Measurements from ENCODE around the gene TMPRSS11B. TPM values are rescaled to one million over a fixed set of nuclear protein-coding genes. Genes with fewer than 3 reads are reported as not detected.

Gene TMPRSS11B
- polyA plus RNA-seq, 3 donors = not detected

DNA sequence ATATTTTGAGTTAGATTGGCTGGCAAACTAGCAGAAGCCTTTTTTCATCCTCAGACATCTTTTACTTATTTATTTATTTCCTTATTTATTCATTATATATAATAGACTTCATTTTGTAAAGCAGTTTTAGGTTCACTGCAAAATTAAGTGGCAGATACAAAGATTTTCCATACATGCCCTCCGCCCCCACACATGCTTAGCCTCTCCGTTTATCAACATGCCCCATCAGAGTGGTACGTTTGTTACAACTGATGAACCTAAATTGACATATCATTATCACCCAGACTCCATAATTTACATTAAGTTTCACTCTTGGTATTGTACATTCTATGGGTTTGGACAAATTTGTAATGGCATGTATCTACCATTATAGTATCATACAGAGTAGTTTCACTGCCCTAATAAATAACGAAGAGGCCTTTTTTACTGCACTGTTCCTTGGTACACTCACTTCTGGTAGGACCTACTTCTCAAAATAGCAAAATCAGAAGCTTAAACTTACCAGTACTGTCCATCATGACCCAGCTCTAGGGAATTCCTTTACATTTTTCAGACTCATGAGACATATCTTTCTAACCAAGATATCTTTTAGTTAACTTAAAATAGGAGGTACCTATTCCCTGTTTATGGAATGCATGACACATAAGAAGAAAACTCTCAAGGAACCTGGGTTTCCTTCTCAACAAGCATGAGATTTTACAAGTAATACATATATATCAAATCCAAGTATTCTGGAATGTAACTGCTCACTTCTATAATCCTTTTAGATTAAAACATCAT, 4.8 kb upstream of the TMPRSS11B start:
- H3K27ac Mint-ChIP-seq = no peak overlapping the region
- peaks cover 0 to 2% (median 0%) of the 10 kb centered on the region in 7 donors for H3K9me3 Mint-ChIP-seq
- peaks cover 0 to 7% (median 0%) of the 10 kb centered on the region in 3 donors for H3K27me3 Mint-ChIP-seq (ENCODE audit: low read depth in 3 of 3)
- no peaks in the 10 kb centered on the region for H3K4me1 Mint-ChIP-seq
- Histone ChIP-seq H3K4me3 (replicated peaks in 1 of 3; ENCODE audit: low read depth in 2 of 3, low read length in 3 of 3) (no peak overlapping the region), H3K9ac (ENCODE audit: insufficient read depth, low read length, poor library complexity, severe bottlenecking) (no peak overlapping the region), H3K4me2 (replicated peaks; ENCODE audit: extremely low read depth, low read length, poor library complexity, severe bottlenecking) (no peak overlapping the region), H3K36me3 (replicated peaks in 1 of 2; ENCODE audit: control insufficient read depth in 1 of 2, insufficient read depth in 2 of 2, low read length in 2 of 2) (no peaks in the 10 kb centered on the region), H2AFZ (ENCODE audit: insufficient read depth, low read depth, low read length, poor library complexity, severe bottlenecking) (no peak overlapping the region), H3K27me3 (ENCODE audit: control insufficient read depth in 2 of 2, insufficient read depth in 2 of 2, low read length in 2 of 2) (no peaks in the 10 kb centered on the region), H3K27ac (ENCODE audit: low read depth in 1 of 2, low read length in 2 of 2) (no peak overlapping the region), H3K79me2 (ENCODE audit: insufficient read depth, low read length) (no peaks in the 10 kb centered on the region), H3K4me1 (ENCODE audit: control insufficient read depth in 1 of 2, insufficient read depth in 2 of 2, low read length in 2 of 2) (no peaks in the 10 kb centered on the region), H3K9me3 (replicated peaks in 1 of 2; ENCODE audit: control insufficient read depth in 1 of 2, insufficient read depth in 1 of 2, low read length in 2 of 2) (no peaks in the 10 kb centered on the region), H4K20me1 (ENCODE audit: insufficient read depth, low read length) (no peaks in the 10 kb centered on the region)
- no peaks in the 10 kb centered on the region for H3K36me3 Mint-ChIP-seq
- no peak for DNase-seq
- no peak overlapping the region for H3K4me3 Mint-ChIP-seq
- intact Hi-C loops (cut with micrococcal nuclease) = no loop called here
- WGBS (ENCODE audit: insufficient coverage) = no CpG with 5 or more reads among the region's 4 CpGs
- TF ChIP-seq, protein P1, sequence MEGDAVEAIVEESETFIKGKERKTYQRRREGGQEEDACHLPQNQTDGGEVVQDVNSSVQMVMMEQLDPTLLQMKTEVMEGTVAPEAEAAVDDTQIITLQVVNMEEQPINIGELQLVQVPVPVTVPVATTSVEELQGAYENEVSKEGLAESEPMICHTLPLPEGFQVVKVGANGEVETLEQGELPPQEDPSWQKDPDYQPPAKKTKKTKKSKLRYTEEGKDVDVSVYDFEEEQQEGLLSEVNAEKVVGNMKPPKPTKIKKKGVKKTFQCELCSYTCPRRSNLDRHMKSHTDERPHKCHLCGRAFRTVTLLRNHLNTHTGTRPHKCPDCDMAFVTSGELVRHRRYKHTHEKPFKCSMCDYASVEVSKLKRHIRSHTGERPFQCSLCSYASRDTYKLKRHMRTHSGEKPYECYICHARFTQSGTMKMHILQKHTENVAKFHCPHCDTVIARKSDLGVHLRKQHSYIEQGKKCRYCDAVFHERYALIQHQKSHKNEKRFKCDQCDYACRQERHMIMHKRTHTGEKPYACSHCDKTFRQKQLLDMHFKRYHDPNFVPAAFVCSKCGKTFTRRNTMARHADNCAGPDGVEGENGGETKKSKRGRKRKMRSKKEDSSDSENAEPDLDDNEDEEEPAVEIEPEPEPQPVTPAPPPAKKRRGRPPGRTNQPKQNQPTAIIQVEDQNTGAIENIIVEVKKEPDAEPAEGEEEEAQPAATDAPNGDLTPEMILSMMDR (IDR thresholded peaks at IDR 0.05) = no peak

DNA sequence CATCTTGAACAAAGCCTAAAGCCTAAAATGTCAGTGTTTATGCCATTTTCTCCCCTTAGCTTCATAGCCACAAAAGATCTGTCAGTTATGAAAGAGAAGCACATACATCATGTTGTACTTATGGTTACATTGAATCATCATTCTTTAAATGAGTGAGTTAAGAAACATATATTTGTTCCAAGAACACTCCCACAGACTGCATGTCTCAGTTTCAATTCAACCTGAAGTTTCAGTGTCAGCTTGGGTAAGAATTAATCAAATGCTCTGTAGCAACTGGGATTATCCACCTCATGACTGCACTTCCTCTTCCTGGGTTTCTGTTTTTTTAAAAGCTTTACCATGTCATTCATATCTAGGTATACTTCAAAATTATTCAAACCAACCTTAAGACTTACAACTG, 3.9 kb upstream of the TMPRSS11B start:
- Mint-ChIP-seq H3K9me3 (peaks cover 0 to 2% (median 0%) of the 10 kb centered on the region in 7 donors), H3K27ac (no peak overlapping the region), H3K4me1 (no peaks in the 10 kb centered on the region), H3K36me3 (no peaks in the 10 kb centered on the region), H3K27me3 (ENCODE audit: low read depth in 3 of 3) (peaks cover 0 to 4% (median 0%) of the 10 kb centered on the region in 3 donors), H3K4me3 (no peak overlapping the region)
- Histone ChIP-seq H3K9ac (ENCODE audit: insufficient read depth, low read length, poor library complexity, severe bottlenecking) (no peak overlapping the region), H3K27me3 (ENCODE audit: control insufficient read depth in 2 of 2, insufficient read depth in 2 of 2, low read length in 2 of 2) (no peaks in the 10 kb centered on the region), H2AFZ (ENCODE audit: insufficient read depth, low read depth, low read length, poor library complexity, severe bottlenecking) (no peak overlapping the region), H4K20me1 (ENCODE audit: insufficient read depth, low read length) (no peaks in the 10 kb centered on the region), H3K4me2 (replicated peaks; ENCODE audit: extremely low read depth, low read length, poor library complexity, severe bottlenecking) (no peak overlapping the region), H3K27ac (ENCODE audit: low read depth in 1 of 2, low read length in 2 of 2) (no peak overlapping the region), H3K4me3 (replicated peaks in 1 of 3; ENCODE audit: low read depth in 2 of 3, low read length in 3 of 3) (no peak overlapping the region), H3K9me3 (replicated peaks in 1 of 2; ENCODE audit: control insufficient read depth in 1 of 2, insufficient read depth in 1 of 2, low read length in 2 of 2) (no peaks in the 10 kb centered on the region), H3K4me1 (ENCODE audit: control insufficient read depth in 1 of 2, insufficient read depth in 2 of 2, low read length in 2 of 2) (no peaks in the 10 kb centered on the region), H3K36me3 (replicated peaks in 1 of 2; ENCODE audit: control insufficient read depth in 1 of 2, insufficient read depth in 2 of 2, low read length in 2 of 2) (no peaks in the 10 kb centered on the region), H3K79me2 (ENCODE audit: insufficient read depth, low read length) (no peaks in the 10 kb centered on the region)
- TF ChIP-seq, protein P1 (IDR thresholded peaks at IDR 0.05) = no peak
- intact Hi-C loops (cut with micrococcal nuclease) = no loop called here
- DNase-seq = no peak

Measured in CD14-positive monocyte (primary cell).